ENCODE results near the gene PRRX1.

Gene PRRX1

GRCh38 chr1:170664093-170664827, at the start of gene PRRX1:
PRRX1 (plus strand) TSS chr1:170664131; CDS start chr1:170664219, 88 bp downstream.
- DNase-seq (ENCODE audit: low read depth), result no peak

DNA sequence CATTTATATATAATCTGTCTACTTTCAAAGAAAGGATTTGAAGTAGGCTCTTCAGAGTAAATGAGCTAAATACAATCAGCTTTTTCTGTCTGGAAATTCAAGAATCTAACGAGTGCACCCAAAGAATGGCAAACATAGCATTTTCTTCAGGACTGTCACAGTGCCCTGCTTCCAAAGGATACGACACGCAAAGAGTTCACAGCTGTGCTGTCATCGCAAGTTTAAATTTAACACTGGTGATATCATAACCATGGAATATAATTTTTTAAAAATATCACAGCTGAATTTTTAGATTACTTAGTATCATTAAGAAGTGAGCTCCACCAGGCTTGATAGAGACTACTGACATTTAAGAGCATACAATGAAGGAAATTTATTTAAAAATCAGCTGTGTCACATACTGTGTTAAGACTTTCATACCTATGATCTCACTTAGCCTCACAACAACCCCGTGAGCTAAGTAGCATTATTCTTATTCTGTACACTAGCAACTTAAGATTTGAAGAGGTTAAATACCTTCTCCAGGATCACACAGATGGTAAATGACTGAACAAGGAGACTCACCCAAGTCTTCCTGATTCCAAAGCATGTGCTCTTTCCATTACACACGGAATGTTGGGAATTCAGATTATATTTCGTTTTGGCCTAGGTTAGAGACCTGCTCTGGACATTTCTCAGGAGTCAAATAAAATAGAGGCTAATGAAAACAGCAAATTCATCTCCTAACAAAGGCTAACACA, 46.2 kb upstream of the PRRX1 start:
- DNase-seq (ENCODE audit: low read depth), result no peak

DNA sequence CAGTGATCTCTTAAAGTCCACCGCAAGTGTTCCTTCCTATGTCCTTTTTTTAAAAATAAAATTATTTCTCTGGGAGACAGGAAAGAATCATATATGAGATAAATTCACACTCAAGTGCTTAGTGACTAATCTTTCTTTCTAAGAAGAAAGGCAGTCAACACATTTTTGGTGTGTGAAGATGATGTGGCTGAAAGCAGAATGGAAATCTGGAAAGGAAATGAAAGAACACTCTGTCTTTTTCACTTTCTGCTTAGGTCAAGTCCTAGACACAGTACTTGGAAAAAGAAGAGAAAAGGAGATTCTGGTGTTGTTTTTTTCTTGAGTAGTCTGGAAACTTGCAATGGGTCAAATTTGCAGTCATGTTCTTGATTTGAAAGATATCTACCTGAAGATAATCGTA, 45.5 kb upstream of the PRRX1 start:
- DNase-seq (ENCODE audit: low read depth), result peak; percentile 43

GRCh38 chr1:170619241-170620028, 44.5 kb upstream of the PRRX1 start:
- DNase-seq (ENCODE audit: low read depth), result peak; percentile 50

GRCh38 chr1:170620164-170620563, 43.8 kb upstream of the PRRX1 start:
- peak; percentile 78 for DNase-seq (ENCODE audit: low read depth)

GRCh38 chr1:170623171-170623570, 40.8 kb upstream of the PRRX1 start:
- peak; percentile 95 for DNase-seq (ENCODE audit: low read depth)

DNA sequence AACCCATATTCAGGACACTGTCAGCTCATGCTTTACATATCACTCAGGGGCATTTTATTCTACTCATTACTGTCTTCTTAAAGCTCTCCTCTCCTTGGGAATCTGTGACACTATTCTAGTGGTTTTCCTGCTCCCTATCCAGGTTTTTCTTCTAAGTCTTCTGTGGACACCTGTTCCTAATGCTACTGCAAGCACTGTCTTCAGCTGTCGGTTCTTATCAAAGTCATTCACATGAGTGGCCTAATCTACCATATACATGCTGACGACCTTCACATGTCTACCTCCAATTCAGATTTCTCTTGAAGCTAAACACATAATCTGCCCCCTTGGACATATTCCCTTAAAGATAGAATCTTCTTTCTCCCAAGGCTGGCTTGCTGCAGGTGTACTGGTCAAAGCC, 39.8 kb upstream of the PRRX1 start:
- no peak for DNase-seq (ENCODE audit: low read depth)

GRCh38 chr1:170630977-170631376, 33.0 kb upstream of the PRRX1 start:
- no peak for DNase-seq (ENCODE audit: low read depth)

DNA sequence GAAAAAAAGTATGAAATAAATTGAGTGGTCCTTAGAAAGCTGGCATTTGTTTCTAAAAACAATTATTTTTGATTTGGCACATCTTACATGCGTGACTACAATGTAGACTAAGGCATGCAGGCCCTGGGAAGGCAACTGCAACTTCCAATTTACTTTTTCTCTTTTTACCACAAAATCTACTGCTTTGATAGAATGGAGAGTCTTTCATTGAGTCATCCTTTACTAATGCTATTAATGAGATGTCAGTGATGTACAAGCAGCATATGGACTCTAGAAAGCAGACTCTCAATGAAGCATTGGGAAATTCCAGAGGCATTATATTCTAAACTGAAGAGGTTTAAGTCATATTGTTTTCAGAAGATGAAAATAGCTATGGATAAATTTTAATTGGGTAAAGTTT, 29.6 kb upstream of the PRRX1 start:
- peak; percentile 94 for DNase-seq (ENCODE audit: low read depth)

GRCh38 chr1:170634824-170635410, 29.0 kb upstream of the PRRX1 start:
- DNase-seq (ENCODE audit: low read depth), result peak; percentile 53

DNA sequence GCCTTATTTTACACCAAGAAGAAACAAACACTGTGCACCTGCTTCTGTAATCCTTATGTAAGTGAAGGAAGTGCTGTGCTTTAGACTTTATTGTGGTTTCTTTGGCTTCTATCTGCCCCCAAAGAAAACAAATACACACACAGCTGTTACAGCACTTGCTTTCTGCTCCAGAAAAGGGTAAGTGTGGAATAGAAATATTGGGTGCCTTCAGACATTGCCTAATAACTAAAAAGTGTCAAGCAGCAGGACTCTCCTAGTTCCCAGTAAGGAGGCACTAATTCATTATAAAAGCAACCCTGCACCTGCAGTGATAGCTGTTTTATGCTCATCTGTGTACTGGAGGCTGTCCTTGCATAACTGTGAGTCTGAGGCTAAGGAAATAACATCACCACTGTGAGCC, 23.4 kb upstream of the PRRX1 start:
- no peak for DNase-seq (ENCODE audit: low read depth)

DNA sequence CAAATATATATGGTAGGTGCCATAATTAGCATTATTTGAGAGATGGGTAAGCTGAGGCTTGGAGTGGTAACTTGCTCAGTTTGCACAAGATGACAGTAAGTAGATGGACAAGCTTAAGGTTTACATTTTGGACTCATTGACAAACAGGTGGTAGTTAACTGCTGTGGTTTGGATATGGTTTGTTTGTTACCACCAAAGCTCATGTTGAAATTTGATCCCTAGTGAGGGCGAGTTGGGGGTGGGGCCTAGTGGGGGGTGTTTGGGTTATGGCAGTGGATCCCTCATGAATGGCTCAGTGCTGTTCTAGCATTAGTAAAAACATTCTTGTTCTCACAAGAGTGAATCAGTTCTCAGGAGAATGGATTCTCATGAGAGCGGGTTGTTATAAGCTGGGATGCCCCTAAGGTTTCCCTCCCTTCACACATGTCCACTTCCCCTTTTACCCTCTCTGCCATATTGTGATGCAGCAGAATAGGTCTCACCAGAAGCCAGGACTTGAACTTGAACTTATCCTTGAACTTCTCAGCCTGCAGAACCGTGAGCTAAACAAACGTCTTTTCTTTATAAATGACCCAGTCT, 6.6 kb upstream of the PRRX1 start:
- DNase-seq (ENCODE audit: low read depth), result no peak

GRCh38 chr1:170659399-170660035, 4.4 kb upstream of the PRRX1 start:
- DNase-seq (ENCODE audit: low read depth), result peak; percentile 37

GRCh38 chr1:170660281-170660713, 3.6 kb upstream of the PRRX1 start:
- no peak for DNase-seq (ENCODE audit: low read depth)

- DNase-seq (ENCODE audit: low read depth), result peak; percentile 21
Observed at GRCh38 chr1:170660871-170661645, 2.9 kb upstream of the PRRX1 start.

DNA sequence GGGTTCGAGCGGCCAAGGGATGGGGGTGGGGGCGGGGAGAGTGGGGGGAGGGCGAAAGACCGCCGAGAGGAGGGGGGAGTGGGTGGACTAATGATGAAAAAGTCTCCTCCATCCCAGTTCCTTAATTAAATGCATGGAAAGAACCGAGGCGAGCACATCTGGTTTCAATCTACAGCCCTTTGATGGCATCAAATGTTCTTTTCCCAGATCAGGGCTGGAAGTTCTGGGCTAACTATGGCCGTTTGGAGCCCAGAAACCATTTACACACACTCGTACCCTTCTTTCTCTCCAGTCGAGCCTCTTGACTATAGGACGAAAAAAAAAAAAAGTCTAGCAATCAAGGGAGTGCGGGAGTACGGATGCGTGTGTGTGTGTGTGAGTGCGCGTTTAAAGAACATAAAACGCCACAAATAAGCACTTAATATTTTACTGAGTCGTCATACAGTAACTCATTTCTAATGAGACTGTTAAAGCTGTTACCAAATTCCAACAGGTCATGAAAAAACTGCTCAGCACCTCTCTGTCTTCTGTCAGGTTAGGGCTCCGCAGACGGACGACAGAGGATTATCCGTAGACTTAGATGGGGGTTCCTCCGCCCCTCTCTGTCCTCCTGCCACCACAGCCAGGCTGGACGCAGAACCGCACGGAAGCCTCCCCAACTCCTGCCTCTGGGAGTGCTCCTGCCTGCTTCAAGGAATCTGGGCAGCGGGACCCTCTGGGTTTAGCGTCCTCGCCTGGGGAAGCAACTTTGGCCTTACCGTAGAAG, 2.1 kb upstream of the PRRX1 start:
- DNase-seq (ENCODE audit: low read depth), result peak; percentile 76

DNA sequence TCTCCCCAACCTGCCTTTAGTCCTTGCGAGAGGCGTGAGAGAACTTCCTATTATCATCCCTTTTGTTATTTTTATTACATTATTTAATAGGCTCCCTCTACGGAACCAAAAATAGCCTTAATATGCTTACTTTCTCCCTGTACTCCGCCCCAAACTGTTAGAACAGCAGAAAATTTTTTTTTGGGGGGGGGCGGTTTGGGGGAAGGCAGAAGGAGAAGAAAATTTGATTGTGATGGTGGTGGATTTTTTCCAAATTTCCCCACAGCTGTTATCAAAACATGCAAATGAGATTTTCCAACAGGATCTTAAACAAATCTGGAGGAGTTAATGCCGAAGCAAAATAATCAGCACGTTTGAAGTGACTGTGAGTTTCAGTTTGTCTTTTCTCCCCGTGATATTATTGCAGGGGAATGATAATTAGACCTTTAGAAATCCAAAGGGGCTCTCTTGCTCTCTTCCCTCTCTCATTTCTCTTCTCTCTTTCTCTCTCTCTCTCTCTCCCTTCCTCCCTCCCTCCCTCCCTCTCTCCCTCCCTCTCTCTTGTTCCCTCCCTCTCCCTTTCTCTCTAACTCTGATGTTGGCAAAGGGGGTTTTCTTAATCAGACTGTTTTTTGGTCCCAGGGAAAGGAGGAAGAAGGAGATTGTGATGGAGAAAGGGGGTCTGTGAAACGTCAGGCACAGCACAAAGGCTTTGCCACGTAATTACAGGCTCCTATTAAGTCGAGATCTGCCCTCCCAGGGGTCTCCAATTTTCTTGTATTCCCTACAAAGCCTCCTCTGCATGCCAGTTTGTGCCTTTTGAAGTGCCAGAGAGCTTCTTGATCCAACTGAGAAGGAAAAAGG, 1.1 kb upstream of the PRRX1 start:
- peak; percentile 57 for DNase-seq (ENCODE audit: low read depth)

DNA sequence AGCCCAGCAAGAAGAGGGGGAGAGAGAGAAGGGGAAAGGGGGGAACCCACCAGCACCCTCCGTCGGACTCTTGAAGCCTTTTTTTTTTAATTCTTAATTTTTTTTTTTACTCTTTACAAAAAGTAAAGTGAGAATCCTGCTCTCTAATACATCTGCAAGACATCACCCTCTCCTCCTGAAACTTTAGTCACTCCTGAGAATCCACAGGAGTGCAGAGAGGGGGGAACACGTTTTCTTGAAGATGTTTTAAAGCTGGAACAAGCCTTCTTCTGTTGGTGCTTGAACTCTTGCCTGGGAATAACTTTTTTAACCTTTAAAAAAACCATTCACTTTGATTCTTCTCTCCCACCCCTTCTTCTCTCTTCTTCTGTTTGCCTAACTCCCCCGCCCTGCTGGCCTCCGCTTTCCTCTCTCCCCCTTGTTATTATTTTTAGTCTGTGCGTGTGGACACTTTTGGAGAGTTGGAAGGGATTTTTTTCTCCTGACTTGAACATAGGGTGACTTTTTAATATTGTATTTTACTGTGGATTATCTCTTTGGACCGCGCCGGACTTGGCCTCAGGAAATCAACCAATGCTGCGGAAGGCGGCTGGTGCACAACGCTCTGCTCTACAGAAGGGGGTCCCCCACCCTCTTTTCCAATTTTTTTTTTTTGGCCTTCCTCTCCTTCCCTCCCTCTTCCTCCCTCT, 383 bp upstream of the PRRX1 start:
- DNase-seq (ENCODE audit: low read depth), result peak; percentile 66
